Measurements from ENCODE around the gene SIGLEC15.

GRCh38 chr18:45780568-45780967, 44.9 kb upstream of the SIGLEC15 start:
- TF ChIP-seq CTCF (IDR thresholded peaks at IDR 0.05; ENCODE audit: low read depth, low read length) (no peak), EZH2phosphoT487 (IDR thresholded peaks at IDR 0.05; ENCODE audit: low read depth) (no peak)
